SH-SY5Y (cell line): ENCODE measurements around the gene MEA1.

Source experiments
- GATA2 ChIP-seq: IDR thresholded peaks from 2 replicates; pipeline ENCODE4 v1.6.1; 2011; ENCODE audit warnings: mild to moderate bottlenecking, low read depth, low read length
- GATA3 ChIP-seq: IDR thresholded peaks from 2 replicates; pipeline ENCODE4 v1.6.1; 2011; ENCODE audit warnings: low read depth, mild to moderate bottlenecking, low read length, moderate library complexity

GRCh38 chr6:43038727-43039126, 25.0 kb upstream of the MEA1 start:
- TF ChIP-seq GATA3 (no peak), GATA2 (no peak)
